ENCODE measurements around the gene FAM151A.
"Not testable (repeated sequence)": the region's sequence is repeated elsewhere in the genome, so short reads cannot be mapped to it uniquely, and the experiment has no call there.

The FAM151A gene

GRCh38 chr1:54636461-54637446 is 13.4 kb upstream of the FAM151A start:
- not testable (repeated sequence) for DNase-seq

DNA sequence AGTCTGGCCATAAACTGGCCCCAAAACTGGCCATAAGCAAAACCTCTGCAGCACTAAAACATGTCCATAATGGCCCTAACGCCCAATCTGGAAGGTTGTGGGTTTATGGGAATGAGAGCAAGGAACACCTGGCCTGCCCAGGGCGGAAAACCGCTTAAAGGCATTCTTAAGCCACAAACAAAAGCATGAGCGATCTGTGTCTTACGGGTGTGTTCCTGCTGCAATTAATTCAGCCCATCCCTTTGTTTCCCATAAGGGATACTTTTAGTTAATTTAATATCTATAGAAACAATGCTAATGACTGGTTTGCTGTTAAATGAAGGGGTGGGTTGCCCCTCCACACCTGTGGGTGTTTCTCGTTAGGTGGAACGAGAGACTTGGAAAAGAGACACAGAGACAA is 12.5 kb upstream of the FAM151A start:
- DNase-seq = not testable (repeated sequence)

- no peak for DNase-seq
These were observed 3.9 kb upstream of the FAM151A start for GRCh38 chr1:54627196-54627595.

DNA sequence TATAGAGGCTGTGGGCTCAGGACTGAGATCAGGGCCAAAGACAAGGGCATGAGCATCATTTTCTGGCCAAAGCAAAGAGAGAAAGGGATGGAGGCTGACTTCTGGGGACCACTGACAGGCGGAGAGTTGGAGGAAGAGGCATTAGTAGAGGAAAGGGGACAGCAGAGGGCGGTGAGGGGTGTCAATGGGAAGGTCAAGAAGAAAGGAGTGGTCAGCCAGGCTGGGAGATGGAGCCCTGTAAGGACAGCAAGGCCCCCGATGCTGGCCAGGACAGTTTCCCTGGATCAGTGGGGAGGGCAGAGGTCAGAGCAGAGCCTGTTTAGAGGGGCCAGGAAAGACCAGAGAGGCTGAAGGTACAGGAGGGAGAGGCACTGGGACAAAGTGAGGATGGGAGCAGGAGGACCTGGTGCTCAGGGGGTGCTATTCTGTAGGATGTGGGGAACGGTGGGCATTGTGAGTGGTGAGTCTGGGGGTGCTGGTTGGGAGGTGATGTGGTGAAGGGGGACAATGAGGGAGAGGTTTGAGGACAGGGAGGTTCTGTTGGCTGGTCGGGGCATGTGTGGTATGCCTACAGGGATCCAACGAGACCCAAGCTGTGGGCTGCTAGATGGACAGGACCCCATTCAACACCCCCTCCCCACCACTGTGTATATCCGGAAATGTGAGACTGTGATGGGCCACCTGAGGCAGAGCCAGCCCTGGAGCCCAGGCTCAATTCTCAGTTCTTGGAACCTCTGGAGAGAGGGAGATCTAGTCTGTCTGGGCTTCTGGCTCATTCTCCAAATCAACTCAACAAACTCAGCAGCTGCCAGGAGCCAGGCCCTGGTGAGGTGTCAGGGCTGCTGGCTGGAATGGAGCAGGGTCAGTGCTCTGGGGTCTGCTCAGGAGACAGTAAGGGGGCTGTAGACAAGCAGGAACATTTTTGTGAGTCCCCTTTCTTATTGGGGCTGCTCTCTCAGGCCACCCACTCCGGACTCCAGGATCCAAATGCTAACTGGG is 1.4 kb upstream of the FAM151A start:
- no peak for DNase-seq

DNA sequence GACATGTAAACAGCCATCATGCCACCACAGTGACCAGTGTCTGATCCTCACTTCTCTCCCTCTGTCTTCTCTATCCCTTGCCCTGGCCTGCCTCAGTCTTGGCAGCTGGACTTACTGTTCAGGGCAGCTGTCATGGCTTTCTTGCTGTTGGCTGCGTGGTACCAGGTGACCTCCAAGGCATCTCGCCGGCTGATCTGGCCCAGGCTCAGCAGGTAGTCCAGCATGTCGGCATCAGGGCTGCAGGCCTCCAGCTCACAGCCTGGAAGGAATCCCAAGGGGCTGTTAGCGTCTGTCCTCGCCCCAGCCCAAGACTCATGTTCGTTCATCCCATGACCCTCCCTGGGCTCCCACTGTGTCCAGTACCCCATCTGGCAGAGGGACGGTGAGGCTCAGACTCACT is 3.6 kb downstream of the FAM151A start:
- no peak for DNase-seq

DNA sequence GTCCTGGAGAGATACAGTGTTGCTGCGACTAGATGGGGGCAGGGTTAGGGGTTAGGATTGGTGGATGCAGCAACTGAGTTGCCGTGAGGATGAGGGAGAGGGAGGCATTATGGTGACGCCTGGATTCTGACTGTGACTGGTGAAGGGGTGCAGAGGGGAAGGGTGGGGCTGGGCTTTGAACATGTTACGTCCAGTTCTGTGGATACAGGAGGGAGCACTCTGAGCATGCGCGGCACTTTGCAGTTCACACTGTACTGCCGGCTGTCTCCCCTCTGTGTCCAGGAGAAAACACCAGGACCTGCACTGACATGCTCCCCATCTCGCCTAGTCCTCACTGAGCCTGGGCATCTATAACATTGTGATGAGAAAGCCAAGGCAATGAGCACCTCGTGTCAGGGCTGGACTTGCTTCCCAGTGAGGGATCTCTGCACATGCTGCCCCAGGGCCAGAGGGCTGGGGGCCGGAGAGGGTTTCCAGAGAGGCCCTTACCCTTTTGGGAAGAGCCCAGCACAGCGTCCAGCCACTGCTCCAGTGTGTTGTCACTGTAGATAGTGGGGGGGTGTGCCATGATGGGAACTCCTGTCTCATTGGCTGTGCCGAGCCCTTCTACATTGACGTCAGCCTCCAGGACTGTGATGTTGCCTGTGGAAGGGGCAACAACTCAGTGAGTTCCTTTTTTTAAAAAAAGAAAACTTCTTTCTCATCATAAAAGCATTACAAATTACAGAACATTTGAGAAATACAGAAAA is 7.6 kb downstream of the FAM151A start:
- no peak for DNase-seq

GRCh38 chr1:54614563-54614962 is 8.8 kb downstream of the FAM151A start:
- no peak for DNase-seq

- no peak for DNase-seq
These were observed 9.3 kb downstream of the FAM151A start for GRCh38 chr1:54614024-54614423.

- DNase-seq = no peak
These were observed 11.7 kb downstream of the FAM151A start for GRCh38 chr1:54611621-54612020.

DNA sequence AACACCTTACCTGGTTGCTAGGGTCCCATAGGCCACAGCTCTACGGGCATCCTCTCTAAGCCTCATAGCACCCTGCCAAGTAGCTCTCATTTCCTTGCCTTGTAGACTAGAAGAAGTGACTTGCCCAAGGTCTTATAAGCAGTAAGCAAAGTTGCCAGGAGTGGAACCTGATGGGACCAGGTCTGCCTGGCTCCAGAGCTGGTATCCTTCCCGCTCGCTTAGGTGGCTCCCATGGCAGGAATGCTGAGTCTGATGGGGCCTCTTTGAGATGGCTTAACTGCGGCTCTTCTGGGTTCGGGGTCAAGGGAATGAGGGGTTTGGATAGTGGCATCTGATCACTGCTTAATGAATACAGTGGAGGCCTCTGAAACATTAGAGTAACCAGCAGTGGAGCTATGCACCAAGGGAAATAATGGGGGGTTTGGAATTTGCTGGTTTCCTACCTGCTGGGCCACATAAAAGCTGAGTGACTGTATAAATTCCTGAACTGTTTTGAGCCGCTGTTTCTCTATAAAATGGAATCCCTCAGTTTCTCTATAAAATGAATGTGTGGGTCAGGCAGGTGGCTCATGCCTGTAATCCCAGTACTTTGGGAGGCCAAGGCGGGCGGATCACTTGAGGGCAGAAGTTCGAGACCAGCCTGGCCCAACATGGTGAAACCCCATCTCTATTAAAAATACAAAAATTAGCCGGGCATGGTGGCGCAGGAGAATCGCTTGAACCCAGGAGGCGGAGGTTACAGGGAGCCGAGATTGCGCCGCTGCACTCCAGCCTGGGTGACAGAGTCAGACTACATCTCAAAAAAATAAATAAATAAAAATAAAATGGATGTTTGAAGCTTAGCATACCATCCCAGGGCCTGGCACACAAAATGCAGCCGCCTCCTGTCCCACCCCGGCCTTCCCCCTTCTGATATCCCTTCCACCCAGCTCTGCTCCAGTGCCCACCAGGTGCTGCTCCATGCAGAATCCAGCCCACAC is 12.4 kb downstream of the FAM151A start:
- no peak for DNase-seq

DNA sequence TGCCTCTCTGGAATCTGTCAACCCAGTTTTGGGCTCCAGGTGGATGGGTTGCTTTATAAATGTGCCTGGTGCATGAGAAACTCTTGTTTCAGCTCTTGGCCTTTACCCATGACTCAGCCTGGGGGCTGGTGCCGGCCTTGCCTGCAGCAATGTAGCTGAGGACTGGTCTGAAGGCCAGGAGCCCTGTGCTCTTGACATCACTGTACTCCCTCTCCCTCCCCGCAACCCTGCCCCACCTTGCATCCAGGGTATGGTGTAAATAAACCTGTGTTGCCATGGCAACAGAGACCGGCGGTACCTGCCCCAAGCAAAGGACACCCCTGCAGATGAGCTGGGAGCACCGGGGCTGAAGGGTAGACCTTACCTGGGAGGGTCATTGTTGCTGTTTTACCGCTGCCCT is 13.3 kb downstream of the FAM151A start:
- no peak for DNase-seq

GRCh38 chr1:54609301-54609921 is 13.9 kb downstream of the FAM151A start:
- no peak for DNase-seq

GRCh38 chr1:54608566-54609230 is 14.6 kb downstream of the FAM151A start:
- DNase-seq = no peak

DNA sequence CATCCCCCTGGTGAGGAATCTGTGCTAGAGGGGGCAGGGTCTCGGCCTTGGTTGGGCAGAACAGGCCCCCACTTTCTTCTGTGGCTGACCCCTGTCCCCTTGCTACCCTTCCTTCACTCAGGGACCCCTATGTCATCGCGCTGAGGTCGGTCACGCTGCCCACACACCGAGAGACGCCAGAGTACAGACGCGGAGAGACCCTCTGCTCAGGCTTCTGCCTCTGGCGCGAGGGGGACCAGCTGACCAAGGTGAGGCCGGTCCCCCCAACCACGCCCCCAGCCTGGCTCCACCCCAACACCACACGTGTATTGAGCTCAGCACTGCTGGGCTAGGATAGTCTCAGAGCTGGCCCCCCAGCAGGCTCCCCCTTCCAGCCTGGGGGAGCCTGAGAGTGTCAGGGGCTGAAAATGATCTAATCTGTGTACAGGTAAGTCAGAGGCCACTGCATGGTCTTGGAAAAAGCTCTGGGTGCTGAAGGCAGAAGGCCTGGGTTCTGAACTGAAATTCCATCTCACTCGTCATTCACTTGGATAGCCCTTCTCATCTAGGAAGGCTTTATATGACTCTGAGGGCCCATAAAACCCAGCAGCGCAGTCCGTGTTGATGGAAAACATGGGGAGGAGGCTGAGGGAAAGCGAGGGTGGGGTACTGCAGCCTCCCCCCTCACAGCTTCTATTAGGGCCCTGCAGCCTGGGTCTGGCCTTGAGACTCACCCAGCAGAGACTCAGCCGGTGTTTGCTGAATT is 15.3 kb downstream of the FAM151A start:
- no peak for DNase-seq

- no peak for DNase-seq
These were observed 16.4 kb downstream of the FAM151A start for GRCh38 chr1:54606990-54607325.

DNA sequence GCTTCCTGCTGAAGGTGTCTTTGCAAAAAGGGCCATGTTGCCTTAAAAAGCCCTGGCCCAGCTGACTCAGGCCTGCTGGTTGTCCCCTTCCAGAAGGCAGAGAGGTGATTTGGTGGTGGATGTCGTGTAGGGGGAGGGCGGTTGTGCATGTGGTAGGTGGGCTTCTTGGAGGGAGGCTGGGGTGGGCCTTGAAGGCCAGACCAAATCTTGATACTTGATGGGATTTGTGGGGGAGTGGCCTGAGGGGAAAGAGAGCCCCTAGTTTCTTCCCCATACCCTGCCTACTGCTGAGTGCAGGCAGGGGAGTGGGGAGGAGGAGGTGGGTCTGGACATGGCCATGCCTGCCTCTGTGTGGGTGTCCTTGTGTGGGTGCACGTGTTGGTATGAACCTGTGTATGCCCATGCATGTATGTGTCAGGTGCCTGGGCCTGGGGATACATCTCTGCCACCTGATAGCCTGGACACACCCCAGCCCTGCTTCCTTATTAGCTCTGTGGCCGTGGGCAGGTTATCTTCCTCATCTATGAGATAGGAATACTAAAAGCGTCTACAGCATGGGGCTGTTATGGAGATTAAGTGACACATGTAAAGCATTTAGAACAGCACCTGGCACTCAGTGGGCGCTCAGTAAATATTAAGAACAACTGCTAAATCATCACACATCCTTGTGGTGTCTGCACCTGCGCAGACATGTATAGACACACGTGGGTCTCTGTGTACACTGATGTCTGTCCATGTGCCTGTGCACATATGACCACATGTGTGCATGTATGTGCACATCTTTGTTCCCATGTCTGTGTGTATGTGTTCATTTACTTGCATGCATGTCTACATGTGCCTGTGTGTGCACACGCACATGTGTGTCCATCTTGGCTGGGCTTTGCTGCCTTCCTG is 17.0 kb downstream of the FAM151A start:
- no peak for DNase-seq

DNA sequence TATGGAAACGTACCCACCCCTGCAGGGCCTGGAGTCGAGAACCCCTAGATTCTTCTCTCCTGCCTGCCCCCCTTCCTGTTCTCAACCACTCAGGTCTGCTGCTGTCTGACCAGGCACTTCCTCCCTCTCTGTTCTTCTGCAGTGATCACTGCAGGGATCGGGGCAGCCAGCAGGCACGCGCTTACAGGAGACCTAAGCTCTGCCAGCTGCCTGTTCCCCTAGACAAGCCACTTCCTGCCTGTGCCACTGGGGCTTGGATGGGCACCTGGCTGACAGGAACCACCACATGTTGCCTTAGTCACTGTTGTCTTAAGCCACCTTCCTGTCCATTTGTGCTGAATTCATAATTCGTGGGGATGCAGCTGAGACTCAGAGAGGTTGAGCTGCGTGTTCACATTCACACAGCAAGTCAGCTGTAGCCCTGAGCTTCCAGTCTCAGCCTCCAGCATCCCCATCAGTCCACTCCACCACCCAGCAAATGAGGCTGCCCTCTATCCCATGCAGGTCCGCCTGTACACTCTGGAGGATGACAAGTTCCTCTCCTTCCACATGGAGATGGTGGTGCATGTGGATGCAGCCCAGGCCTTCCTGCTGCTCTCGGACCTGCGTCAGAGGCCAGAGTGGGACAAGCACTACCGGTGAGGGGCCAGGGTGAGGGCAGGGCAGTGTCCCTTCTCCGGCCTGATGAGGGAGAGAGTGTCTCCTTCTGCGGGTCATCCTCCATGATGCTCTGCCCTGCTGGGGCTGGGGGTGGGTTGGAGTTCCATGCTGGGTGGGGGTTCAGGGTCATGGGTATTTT is 18.6 kb downstream of the FAM151A start:
- DNase-seq = no peak

DNA sequence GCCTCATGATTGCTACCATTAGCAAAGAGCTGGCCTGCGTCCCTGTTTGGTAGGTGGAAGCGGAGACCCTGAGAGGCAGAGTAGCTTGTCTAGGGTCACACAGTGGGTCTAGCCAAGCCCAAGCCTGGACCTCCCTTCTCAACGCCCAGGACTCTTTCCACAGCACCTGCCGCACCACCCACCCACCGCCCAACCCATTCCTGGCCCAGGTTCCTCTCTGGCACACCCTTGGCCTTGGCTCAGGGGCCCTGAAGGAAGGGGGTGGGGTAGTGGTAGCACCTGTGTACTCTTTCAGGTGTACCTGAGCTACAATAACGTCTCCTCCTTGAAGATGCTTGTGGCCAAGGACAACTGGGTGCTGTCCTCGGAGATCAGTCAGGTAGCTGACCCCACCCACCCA is 19.3 kb downstream of the FAM151A start:
- DNase-seq = no peak

All from GOT3 (cell line).